Measurements from ENCODE around the gene PC. TPM values are rescaled to one million over a fixed set of nuclear protein-coding genes. Genes with fewer than 3 reads are reported as not detected.

PC gene
- total and polyA plus RNA-seq, 2 donors (not counting 3 experiments of a cell fraction or from before 2014, with no cell fraction given) = 5.5 to 17.5 TPM

- H3K4me3 ChIP-seq (replicated peaks in 1 of 3; ENCODE audit: insufficient read depth in 1 of 3, low read depth in 1 of 3, low read length in 3 of 3) = peak within 1 kb of the TSS; percentile 63 to 95 (median 74)
- H3K27ac ChIP-seq (ENCODE audit: insufficient read depth, low read depth, low read length) = peak within 1 kb of the TSS; percentile 97
- no TSS peak for BruUV-seq (replicated peaks)
- H2AFZ ChIP-seq (ENCODE audit: low read depth, low read length) = peak within 1 kb of the TSS; percentile 75
- H3K79me2 ChIP-seq (ENCODE audit: control insufficient read depth, insufficient read depth, low read length) = peaks cover 41% of the 10 kb centered on the region
- H3K36me3 ChIP-seq (ENCODE audit: control insufficient read depth in 2 of 2, extremely low read depth in 1 of 2, insufficient read depth in 2 of 2, low read length in 2 of 2) = peaks cover 7 to 15% of the 10 kb centered on the region in 2 experiments
- FAIRE-seq = peak; percentile 90
- intact Hi-C loops (cut with micrococcal nuclease) = loop anchor here (1.0 to 10.0 kb wide), 3 partner anchors 14 to 782 kb away; partner anchors contain the start of genes LRFN4 and NUDT8
- peak within 1 kb of the TSS; percentile 99 for H3K9ac ChIP-seq (replicated peaks; ENCODE audit: extremely low read depth, insufficient read depth, low read length)
- peaks cover 27% of the 10 kb centered on the region for H3K4me1 ChIP-seq (ENCODE audit: control insufficient read depth, extremely low read depth, insufficient read depth, low read length)
- dilution Hi-C loops (cut with MboI; ENCODE audit: extremely low pct_ligation_motif_present, low sequenced_read_pairs) = no loop called here
- DNase-seq (ENCODE audit: low read depth, low spot score) = peak; percentile 91
- CTCF ChIA-PET = interaction anchor here (0.6 to 4.1 kb wide), 10 partner anchors 9 to 1667 kb away, joined by 3 to 44 read pairs (median 5); no protein-coding TSS in a partner anchor
- H3K27me3 ChIP-seq (ENCODE audit: control insufficient read depth in 2 of 2, insufficient read depth in 2 of 2, low read length in 2 of 2) = no peaks in the 10 kb centered on the region
- H4K20me1 ChIP-seq (replicated peaks; ENCODE audit: control insufficient read depth, extremely low read depth, insufficient read depth, low read length) = no peaks in the 10 kb centered on the region
- TF ChIP-seq POLR2AphosphoS5 (IDR thresholded peaks at IDR 0.05; ENCODE audit: insufficient read depth, low read depth, low read length) = peak; percentile 99
- peak; percentile 94 for TF ChIP-seq POLR2A (IDR thresholded peaks at IDR 0.05; ENCODE audit: low read depth, low read length)
- no peak for TF ChIP-seq EZH2 (IDR thresholded peaks at IDR 0.05; ENCODE audit: borderline replicate concordance, low read depth, low read length, severe bottlenecking)
- TF ChIP-seq MYC (IDR thresholded peaks at IDR 0.05; ENCODE audit: low read depth, low read length) = peak; percentile 80
- H3K9me1 ChIP-seq (replicated peaks; ENCODE audit: control insufficient read depth, extremely low read depth, insufficient read depth, low read length) = no peaks in the 10 kb centered on the region
- peak within 1 kb of the TSS; percentile 95 for H3K4me2 ChIP-seq (ENCODE audit: insufficient read depth, low read length)
- H3K9me3 ChIP-seq (replicated peaks; ENCODE audit: control insufficient read depth, insufficient read depth, low read length) = no peaks in the 10 kb centered on the region
- POLR2A ChIA-PET = interaction anchor here (0.6 to 1.6 kb wide), 4 partner anchors 13 to 498 kb away, joined by 3 to 4 read pairs (median 3); partner anchors contain the start of gene BRMS1
These were observed 115.0 kb downstream of the PC start, which contains the start of gene RCE1 for GRCh38 chr11:66842896-66843775. TSS of gene RCE1 (plus strand) at chr11:66843441. CDS start at chr11:66843456, 15 bp downstream.

GRCh38 chr11:66842501-66842895, 115.7 kb downstream of the PC start:
- Histone ChIP-seq H3K9ac (replicated peaks; ENCODE audit: extremely low read depth, insufficient read depth, low read length) (peak overlapping the region; percentile 99), H3K9me3 (replicated peaks; ENCODE audit: control insufficient read depth, insufficient read depth, low read length) (no peaks in the 10 kb centered on the region), H3K4me2 (ENCODE audit: insufficient read depth, low read length) (peak overlapping the region; percentile 95), H3K27ac (ENCODE audit: insufficient read depth, low read depth, low read length) (peak overlapping the region; percentile 97), H3K4me1 (ENCODE audit: control insufficient read depth, extremely low read depth, insufficient read depth, low read length) (peaks cover 27% of the 10 kb centered on the region), H3K9me1 (replicated peaks; ENCODE audit: control insufficient read depth, extremely low read depth, insufficient read depth, low read length) (no peaks in the 10 kb centered on the region), H3K4me3 (replicated peaks in 1 of 3; ENCODE audit: insufficient read depth in 1 of 3, low read depth in 1 of 3, low read length in 3 of 3) (peak overlapping the region; percentile 63 to 95 (median 74)), H3K79me2 (ENCODE audit: control insufficient read depth, insufficient read depth, low read length) (peaks cover 41% of the 10 kb centered on the region), H2AFZ (ENCODE audit: low read depth, low read length) (no peak overlapping the region), H3K27me3 (ENCODE audit: control insufficient read depth in 2 of 2, insufficient read depth in 2 of 2, low read length in 2 of 2) (no peaks in the 10 kb centered on the region), H4K20me1 (replicated peaks; ENCODE audit: control insufficient read depth, extremely low read depth, insufficient read depth, low read length) (no peaks in the 10 kb centered on the region), H3K36me3 (ENCODE audit: control insufficient read depth in 2 of 2, extremely low read depth in 1 of 2, insufficient read depth in 2 of 2, low read length in 2 of 2) (peaks cover 7 to 13% of the 10 kb centered on the region in 2 experiments)
- dilution Hi-C loops (cut with MboI; ENCODE audit: extremely low pct_ligation_motif_present, low sequenced_read_pairs) (no loop called here), intact Hi-C loops (cut with micrococcal nuclease) (loop anchor here (2.0 to 10.0 kb wide), 2 partner anchors 14 to 782 kb away; partner anchors contain the start of genes LRFN4 and NUDT8)
- CTCF ChIA-PET = interaction anchor here (1.1 to 4.1 kb wide), 6 partner anchors 14 to 229 kb away, joined by 3 to 44 read pairs (median 6); no protein-coding TSS in a partner anchor
- POLR2A ChIA-PET = interaction anchor here (0.6 to 1.6 kb wide), 3 partner anchors 13 to 497 kb away, joined by 3 read pairs; partner anchors contain the start of gene BRMS1
- FAIRE-seq = no peak
- TF ChIP-seq MYC (IDR thresholded peaks at IDR 0.05; ENCODE audit: low read depth, low read length) (no peak), FOS (IDR thresholded peaks at IDR 0.05; ENCODE audit: borderline replicate concordance, insufficient read depth, low read length) (no peak), GATA2 (IDR thresholded peaks at IDR 0.05; ENCODE audit: insufficient read depth, insufficient read length, low read depth, low read length) (no peak), CTCF (IDR thresholded peaks at IDR 0.05; ENCODE audit: extremely low read depth in 1 of 2, insufficient read depth in 1 of 2, low read depth in 1 of 2, low read length in 2 of 2) (no peak)
- BruUV-seq (replicated peaks) = no TSS peak
- DNase-seq (ENCODE audit: low read depth, low spot score) = no peak

Data from endothelial cell of umbilical vein (primary cell).